Thymus (tissue), 11 donors: ENCODE results near the gene WNT9A. TPM values are rescaled to one million over a fixed set of nuclear protein-coding genes. Genes with fewer than 3 reads are reported as not detected.

Experiments used
- DNase-seq, 9 donors: peaks; one replicate each; pipeline ENCODE4 v3.0.0-alpha.2; 2013; ENCODE audit warnings: low spot score in 9 of 9, low read depth in 6 of 9, missing footprints in 1 of 9
- H3K27ac ChIP-seq, 2 donors: one replicate each; pipeline ENCODE4 v1.5.1; 2013; ENCODE audit warnings: control low read depth in 1 of 2, low read depth in 1 of 2, low read length in 1 of 2, mild to moderate bottlenecking in 1 of 2, moderate library complexity in 1 of 2
- H3K27me3 ChIP-seq, 2 donors: one replicate each; pipeline ENCODE4 v1.5.1; 2013; ENCODE audit warnings: low read length in 1 of 2; ENCODE audit not compliant: control insufficient read depth in 2 of 2, insufficient read depth in 1 of 2
- H3K36me3 ChIP-seq, 2 donors: one replicate each; pipeline ENCODE4 v1.5.1; 2013; ENCODE audit warnings: low read length in 1 of 2, mild to moderate bottlenecking in 1 of 2, moderate library complexity in 1 of 2; ENCODE audit not compliant: control insufficient read depth in 2 of 2, insufficient read depth in 2 of 2
- H3K4me1 ChIP-seq, 2 donors: one replicate each; pipeline ENCODE4 v1.5.1; 2013; ENCODE audit warnings: low read length in 2 of 2; ENCODE audit not compliant: control insufficient read depth in 2 of 2, insufficient read depth in 2 of 2
- H3K4me3 ChIP-seq, 2 donors: one replicate each; pipeline ENCODE4 v1.5.1; 2013; ENCODE audit warnings: low read length in 2 of 2, control low read depth in 1 of 2, mild to moderate bottlenecking in 1 of 2
- H3K9me3 ChIP-seq, 2 donors: one replicate each; pipeline ENCODE4 v1.5.1; 2013; ENCODE audit warnings: low read length in 1 of 2, mild to moderate bottlenecking in 1 of 2; ENCODE audit not compliant: control insufficient read depth in 2 of 2, insufficient read depth in 1 of 2
- WGBS: extraction: QIAGEN DNeasy Blood & Tissue Kit; methylation state at CpG from one replicate; pipeline ENCODE4 v1.1.7; 2013; 5-methylcytosine and 5-hydroxymethylcytosine counted together
- polyA plus RNA-seq: library from polyadenylated mRNA; stranded (reverse); fragments of 200-250 nt; gene quantifications from one replicate; pipeline ENCODE4 v1.2.3, GENCODE V29; 2013
- total RNA-seq: library from RNA; stranded (reverse); fragments of 120-200 nt; gene quantifications from one replicate; pipeline ENCODE4 v1.2.4, GENCODE V29; 2013
- donor health status: healthy.

Gene WNT9A
- total and polyA plus RNA-seq, 2 donors = 0.24 to 2.9 TPM

DNA sequence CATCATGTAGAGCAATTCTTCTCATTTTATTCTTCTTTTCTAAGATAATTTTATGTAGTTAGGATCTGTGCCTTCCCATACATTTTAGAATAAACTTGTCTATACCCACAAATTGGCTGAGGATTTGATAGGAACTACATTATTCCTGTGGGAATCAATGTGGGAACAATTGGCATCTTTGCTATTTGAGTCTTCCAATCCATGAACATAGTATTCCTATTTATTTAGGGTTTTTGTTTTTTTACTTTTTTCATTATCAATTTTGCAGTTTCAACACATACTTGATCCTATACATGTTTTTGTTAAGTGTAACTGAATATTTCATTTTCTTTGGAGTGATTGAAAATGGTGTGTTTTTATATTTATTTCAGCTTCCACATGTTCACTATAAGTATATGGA lies 8.1 kb upstream of the WNT9A start:
- no peak overlapping the region for H3K27ac ChIP-seq
- H3K36me3 ChIP-seq = no peaks in the 10 kb centered on the region
- no peak for DNase-seq
- H3K4me1 ChIP-seq = no peaks in the 10 kb centered on the region
- no peaks in the 10 kb centered on the region for H3K9me3 ChIP-seq
- no peak overlapping the region for H3K4me3 ChIP-seq
- peaks cover 0 to 27% of the 10 kb centered on the region in 2 donors for H3K27me3 ChIP-seq

DNA sequence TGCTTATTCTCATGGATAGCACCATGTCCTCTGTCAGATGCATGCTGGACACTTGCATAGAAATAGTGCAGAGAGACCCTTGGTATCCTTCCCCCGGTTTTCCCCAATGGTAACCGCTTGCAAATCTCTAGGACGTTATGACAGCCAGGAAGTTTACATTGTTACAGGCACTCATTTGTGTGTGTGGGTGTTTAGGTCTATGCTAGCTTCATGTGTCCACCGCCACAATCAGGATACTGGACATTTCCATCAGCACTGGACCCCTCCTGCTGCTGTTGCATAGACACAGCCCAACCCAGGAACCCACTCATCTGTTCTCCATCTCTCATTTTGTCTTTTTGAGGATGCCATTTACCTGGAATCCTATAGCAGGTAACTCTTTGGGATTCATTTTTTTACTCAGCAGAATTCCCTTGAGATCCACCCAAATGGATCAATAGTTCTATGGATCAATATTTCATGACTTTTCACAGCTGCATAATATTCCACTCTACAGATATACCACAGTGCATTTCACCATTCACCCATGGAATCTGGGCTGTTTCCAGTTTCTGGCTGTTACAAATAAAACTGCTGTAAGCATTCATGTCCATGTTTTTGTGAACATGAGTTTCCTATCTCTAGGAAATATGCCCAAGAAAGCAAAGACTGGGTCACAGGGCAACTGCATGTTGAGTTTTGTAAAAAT lies 6.6 kb upstream of the WNT9A start:
- no peak for DNase-seq
- Histone ChIP-seq H3K9me3 (no peaks in the 10 kb centered on the region), H3K4me3 (no peak overlapping the region), H3K4me1 (no peaks in the 10 kb centered on the region), H3K27me3 (peaks cover 6 to 42% of the 10 kb centered on the region in 2 donors), H3K27ac (no peak overlapping the region), H3K36me3 (no peaks in the 10 kb centered on the region)
- 33% methylated on average over 4 of the region's 4 CpGs for WGBS

DNA sequence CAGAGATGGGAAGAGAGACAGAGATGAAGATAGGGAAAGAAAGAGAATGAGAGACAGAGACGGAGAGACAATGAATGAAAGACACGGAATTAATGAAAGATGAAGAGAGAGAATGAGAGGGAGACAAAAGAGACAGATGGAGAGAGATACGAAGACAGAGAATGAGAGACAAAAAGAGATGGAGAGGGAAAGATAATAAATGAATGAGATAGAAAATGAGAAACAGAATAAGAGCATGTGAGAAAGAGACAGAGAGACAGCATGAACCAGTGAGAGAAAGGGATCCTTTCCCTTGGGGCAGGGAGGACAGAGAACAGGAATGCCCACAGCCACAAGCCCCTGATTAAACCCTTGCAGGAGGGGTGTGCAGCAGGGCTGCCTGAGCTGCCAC lies 5.3 kb upstream of the WNT9A start:
- WGBS = 98% methylated on average over 3 of the region's 3 CpGs
- Histone ChIP-seq H3K36me3 (no peaks in the 10 kb centered on the region), H3K27me3 (peaks cover 19 to 55% of the 10 kb centered on the region in 2 donors), H3K9me3 (no peaks in the 10 kb centered on the region), H3K4me1 (no peaks in the 10 kb centered on the region), H3K4me3 (no peak overlapping the region), H3K27ac (no peak overlapping the region)
- no peak for DNase-seq

DNA sequence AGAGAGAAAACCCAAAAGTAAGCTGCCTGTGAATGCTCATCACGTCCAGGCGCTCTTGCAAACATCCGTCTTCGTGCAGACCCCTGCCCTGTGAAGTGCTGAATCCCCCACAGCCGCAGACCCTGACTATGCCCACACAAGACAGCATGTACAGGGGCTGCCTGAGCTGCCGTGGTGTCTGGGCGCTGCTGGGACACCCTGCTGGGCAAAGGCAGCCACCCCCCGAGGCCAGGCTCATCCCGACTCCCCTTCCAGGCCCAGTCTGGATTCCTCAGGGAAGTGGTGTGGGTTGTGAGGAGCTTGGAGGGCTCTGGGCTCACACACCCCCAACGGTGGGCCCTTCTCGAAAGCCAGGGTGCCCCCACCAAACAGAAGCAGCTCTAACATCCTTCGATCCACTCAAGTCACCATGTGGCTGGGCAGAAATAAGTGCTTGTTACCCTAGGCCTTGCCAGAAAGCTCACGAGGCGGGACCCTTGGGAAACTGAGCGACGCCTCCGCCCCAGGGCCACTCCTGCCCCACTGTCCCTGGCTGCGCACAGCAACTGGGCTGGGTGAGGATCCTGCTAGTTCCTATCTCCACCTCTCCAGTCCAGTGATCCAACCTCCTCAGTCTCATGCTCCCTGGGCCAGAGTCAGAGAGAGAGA lies 4.8 kb upstream of the WNT9A start:
- DNase-seq = no peak
- H3K27me3 ChIP-seq = peaks cover 24 to 56% of the 10 kb centered on the region in 2 donors
- no peaks in the 10 kb centered on the region for H3K9me3 ChIP-seq
- H3K4me3 ChIP-seq = no peak overlapping the region
- H3K36me3 ChIP-seq = no peaks in the 10 kb centered on the region
- no peak overlapping the region for H3K27ac ChIP-seq
- no peaks in the 10 kb centered on the region for H3K4me1 ChIP-seq
- WGBS = 93% methylated on average over 18 of the region's 18 CpGs

DNA sequence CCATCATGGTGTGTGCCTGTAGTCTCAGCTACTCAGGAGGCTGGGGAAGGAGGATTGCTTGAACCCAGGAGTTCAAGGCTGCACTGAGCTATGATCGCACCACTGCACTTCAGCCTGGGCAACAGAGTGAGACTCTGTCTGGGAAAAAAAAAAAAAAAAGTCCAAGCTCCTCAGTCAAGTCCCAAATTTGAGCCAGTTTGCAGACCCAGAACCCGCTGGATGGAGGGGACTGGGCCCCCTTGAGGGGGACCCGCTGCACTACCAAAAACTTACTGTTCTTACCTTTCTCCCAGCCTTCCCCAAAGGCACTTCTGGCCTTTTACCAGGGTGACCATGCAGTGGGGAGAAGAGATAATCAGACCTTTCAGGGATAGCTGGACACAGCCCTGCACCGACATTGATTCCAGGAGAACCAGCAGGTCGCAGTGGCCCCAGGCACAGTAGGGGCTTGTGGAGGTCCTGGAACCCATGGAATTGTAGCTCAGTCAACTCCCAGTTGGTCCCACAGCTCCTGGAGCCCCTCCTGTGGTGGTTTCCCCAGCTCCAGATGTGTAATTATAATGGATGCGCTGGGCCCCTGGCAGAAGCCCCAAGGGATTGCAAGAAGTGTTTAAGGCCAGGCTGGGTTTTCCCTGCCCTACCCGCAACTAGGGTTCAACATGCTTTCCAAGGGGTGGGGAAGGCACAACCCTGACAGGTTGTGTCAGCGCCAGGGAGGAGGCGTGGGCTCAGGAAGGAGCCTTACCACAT lies 4.1 kb upstream of the WNT9A start:
- no peak for DNase-seq
- 92% methylated on average over 9 of the region's 9 CpGs for WGBS
- Histone ChIP-seq H3K9me3 (no peaks in the 10 kb centered on the region), H3K4me1 (peaks cover 0 to 3% of the 10 kb centered on the region in 2 donors), H3K36me3 (no peaks in the 10 kb centered on the region), H3K27me3 (peaks cover 31 to 61% of the 10 kb centered on the region in 2 donors), H3K27ac (no peak overlapping the region), H3K4me3 (no peak overlapping the region)

DNA sequence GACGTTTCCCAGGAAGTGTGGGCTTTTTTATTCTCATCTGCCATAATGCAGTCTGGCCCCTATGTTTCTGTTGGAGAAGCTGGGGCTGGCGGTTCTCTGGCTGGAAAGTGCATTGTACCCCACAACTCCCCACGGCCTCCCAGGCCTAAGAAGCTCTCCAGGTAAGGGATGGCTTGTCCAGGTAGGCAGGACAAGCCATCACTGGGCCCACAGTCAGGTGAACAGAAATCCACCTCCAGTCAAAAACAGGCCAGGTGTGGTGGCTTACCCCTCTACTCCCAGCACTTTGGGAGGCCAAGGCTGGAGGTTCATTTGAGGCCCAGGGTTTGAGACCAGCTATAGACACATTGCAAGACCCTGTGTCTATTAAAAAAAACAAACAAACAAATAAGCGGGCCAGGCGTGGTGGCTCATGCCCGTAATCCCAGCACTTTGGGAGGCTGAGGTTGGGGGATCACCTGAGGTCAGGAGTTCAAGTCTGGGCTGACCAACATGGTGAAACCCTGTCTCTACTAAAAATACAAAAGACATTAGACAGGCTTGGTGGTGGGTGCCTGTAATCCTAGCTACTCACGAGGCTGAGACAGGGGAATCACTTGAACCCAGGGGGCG lies 3.1 kb upstream of the WNT9A start:
- H3K4me3 ChIP-seq = no peak overlapping the region
- no peaks in the 10 kb centered on the region for H3K9me3 ChIP-seq
- 90% methylated on average over 8 of the region's 8 CpGs for WGBS
- peaks cover 0 to 9% of the 10 kb centered on the region in 2 donors for H3K4me1 ChIP-seq
- no peaks in the 10 kb centered on the region for H3K36me3 ChIP-seq
- peaks cover 41 to 70% of the 10 kb centered on the region in 2 donors for H3K27me3 ChIP-seq
- H3K27ac ChIP-seq = no peak overlapping the region
- no peak for DNase-seq

DNA sequence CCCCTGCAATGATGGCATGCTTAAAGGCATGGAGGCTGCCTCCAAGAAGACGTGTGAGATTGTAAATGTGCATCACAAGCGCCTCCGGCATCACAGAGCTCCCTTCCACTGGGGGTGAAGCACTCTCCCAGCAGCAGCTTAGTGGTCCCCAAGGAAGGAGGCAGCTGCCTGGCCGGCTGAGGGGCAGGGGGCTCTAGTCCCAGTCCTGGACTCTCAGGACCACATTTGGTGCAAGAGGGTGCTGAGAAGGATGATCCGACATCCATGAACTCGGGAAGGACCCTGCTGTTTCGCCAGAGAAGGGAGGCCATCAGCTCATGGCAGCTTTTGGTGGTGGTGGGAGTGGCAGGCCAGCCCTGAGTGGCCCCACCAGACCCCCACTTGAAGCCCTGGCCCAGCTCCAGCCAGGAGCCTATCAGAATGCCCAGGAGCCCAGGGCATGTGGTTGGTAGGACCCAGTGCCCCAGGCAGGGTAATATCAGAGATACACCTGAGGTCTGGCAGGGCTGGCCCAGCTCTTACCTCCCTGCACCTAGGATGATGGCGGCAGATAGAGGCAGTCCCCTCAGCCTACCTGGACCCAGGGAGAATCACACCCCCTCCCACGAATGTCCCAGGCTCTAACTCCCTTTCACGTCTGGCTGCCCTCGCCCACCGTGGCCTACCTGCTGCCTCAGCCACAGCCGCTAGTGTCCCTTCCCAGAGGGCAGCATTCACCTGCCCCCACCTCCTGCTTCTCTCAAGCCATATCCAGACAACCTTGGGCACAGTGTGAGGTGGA lies 2.4 kb upstream of the WNT9A start:
- no peak overlapping the region for H3K4me3 ChIP-seq
- peaks cover 0 to 10% of the 10 kb centered on the region in 2 donors for H3K4me1 ChIP-seq
- no peaks in the 10 kb centered on the region for H3K36me3 ChIP-seq
- peaks cover 42 to 77% of the 10 kb centered on the region in 2 donors for H3K27me3 ChIP-seq
- H3K9me3 ChIP-seq = no peaks in the 10 kb centered on the region
- 94% methylated on average over 13 of the region's 13 CpGs for WGBS
- no peak overlapping the region for H3K27ac ChIP-seq
- no peak for DNase-seq

DNA sequence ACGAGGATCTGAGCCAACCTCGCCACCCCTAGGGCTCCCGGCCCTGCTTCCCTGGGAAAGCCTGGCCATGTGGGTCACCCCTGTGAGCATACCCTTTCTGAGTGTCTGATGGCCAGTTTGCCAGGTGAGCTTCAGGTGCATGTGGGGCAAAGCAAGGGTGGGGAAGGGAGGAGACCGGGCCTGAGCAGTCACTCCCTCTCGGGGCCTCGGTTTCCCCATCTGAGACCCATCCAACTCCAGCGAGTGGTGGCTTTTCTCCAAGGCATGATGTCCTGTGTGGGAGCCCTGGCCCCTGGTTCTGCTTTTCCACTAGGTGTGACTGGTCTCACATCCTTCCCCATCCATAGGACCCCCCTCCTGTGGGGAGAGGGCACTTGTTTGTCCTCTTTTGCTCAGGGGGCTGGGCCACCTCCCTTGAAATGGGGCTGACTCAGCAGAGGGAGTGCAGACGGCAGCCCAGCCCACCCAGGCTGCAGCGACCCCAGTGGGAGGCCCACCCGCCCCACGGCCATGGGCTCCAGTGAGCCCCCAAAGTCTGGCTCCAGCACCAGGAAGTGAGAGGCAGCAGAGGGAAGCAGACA lies 1.7 kb upstream of the WNT9A start:
- DNase-seq = no peak
- 85% methylated on average over 11 of the region's 11 CpGs for WGBS
- Histone ChIP-seq H3K4me3 (no peak overlapping the region), H3K4me1 (peaks cover 0 to 10% of the 10 kb centered on the region in 2 donors), H3K27ac (no peak overlapping the region), H3K9me3 (no peaks in the 10 kb centered on the region), H3K36me3 (no peaks in the 10 kb centered on the region), H3K27me3 (peaks cover 42 to 84% of the 10 kb centered on the region in 2 donors)
